Coronary artery (tissue), 2 donors: ENCODE results near the gene KCTD21.
A peak's percentile ranks its signal among the peaks of the same experiment; 100 is the strongest.

Experiments used
- DNase-seq: peaks from one replicate; pipeline ENCODE4 v3.0.0-alpha.2; 2017; ENCODE audit warnings: low spot score
- H3K27ac ChIP-seq, 2 donors: fragments of 200-600 bp; sonication (generic); one replicate each; pipeline ENCODE4 v1.5.1; 2016 to 2019
- H3K4me3 ChIP-seq: fragments of 200-600 bp; sonication (generic); 2 replicates; pipeline ENCODE4 v1.5.1; 2016; ENCODE audit warnings: mild to moderate bottlenecking, moderate library complexity
- TF ChIP-seq, protein P1 (sequence below): fragments of 200-600 bp; sonication (generic); IDR thresholded peaks from one replicate; pipeline ENCODE4 v1.5.1; 2019; ENCODE audit warnings: antibody characterized with exemption

The KCTD21 gene

DNA sequence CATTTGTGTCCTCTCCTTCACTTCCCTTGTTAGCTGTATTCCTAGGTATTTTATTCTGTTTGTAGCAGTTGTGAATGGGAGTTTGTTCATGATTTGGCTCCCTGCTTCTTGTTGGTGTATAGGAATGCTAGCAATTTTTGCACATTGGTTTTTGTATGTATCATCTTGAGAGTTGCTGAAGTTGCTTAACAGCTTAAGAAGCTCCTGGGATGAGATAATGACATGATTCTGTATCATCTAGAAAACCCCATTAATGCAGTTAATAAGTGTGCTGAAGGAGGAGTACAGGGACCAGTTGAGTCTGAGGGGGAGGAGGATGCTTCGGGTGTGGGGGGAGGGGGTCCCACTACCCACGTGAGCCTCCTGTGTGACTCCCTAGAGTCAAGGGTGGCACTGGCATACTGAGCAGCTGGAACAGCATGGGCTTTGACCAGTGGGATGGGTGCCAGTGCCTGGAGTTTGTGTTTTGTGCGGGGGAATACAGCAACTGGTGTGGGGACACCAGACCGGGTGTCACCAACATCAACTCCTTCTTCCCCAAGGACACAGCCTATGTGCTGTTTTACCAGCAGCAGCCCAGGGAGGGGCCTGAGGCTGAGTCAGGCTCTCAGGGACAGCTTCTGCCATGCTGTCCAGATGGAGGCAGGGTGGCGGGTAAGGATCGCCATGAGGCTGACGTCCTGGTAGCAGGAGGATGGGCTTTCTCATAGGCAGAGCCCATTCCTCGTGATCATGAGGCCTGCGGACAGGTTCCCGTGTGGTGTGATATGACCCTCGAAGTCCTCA, 24.4 kb upstream of the KCTD21 start:
- H3K4me3 ChIP-seq: no peak overlapping the region
- peak; percentile 71 for DNase-seq
- H3K27ac ChIP-seq: peak overlapping the region in 1 of 2 donors; percentile 47
- TF ChIP-seq, protein P1, sequence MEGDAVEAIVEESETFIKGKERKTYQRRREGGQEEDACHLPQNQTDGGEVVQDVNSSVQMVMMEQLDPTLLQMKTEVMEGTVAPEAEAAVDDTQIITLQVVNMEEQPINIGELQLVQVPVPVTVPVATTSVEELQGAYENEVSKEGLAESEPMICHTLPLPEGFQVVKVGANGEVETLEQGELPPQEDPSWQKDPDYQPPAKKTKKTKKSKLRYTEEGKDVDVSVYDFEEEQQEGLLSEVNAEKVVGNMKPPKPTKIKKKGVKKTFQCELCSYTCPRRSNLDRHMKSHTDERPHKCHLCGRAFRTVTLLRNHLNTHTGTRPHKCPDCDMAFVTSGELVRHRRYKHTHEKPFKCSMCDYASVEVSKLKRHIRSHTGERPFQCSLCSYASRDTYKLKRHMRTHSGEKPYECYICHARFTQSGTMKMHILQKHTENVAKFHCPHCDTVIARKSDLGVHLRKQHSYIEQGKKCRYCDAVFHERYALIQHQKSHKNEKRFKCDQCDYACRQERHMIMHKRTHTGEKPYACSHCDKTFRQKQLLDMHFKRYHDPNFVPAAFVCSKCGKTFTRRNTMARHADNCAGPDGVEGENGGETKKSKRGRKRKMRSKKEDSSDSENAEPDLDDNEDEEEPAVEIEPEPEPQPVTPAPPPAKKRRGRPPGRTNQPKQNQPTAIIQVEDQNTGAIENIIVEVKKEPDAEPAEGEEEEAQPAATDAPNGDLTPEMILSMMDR: no peak

- DNase-seq: no peak
- Histone ChIP-seq H3K4me3 (no peak overlapping the region), H3K27ac (no peak overlapping the region)
- TF ChIP-seq, protein P1: no peak
Observed at GRCh38 chr11:78211565-78211964, 23.1 kb upstream of the KCTD21 start.

DNA sequence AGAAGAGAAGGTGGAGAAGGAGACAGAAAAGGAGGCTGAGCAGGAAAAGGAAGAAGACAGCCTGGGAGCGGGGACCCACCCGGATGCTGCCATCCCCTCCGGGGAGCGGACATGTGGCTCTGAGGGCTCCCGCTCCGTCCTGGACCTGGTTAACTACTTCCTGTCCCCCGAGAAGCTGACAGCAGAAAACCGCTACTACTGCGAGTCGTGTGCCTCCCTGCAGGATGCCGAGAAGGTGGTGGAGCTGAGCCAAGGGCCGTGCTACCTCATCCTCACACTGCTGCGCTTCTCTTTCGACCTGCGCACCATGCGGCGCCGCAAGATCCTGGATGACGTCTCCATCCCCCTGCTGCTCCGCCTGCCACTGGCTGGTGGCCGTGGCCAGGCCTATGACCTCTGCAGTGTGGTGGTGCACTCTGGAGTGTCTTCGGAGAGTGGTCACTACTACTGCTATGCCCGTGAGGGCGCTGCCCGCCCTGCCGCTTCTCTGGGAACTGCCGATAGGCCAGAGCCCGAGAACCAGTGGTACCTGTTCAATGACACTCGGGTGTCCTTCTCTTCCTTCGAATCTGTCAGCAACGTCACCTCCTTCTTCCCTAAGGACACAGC, 21.7 kb upstream of the KCTD21 start:
- Histone ChIP-seq H3K4me3 (no peak overlapping the region), H3K27ac (no peak overlapping the region)
- TF ChIP-seq, protein P1: no peak
- no peak for DNase-seq

- TF ChIP-seq, protein P1: no peak
- DNase-seq: no peak
- no peak overlapping the region for H3K4me3 ChIP-seq
- no peak overlapping the region for H3K27ac ChIP-seq
Observed at GRCh38 chr11:78209478-78209877, 21.1 kb upstream of the KCTD21 start.

- Histone ChIP-seq H3K4me3 (no peak overlapping the region), H3K27ac (peak overlapping the region in 1 of 2 donors; percentile 0)
- TF ChIP-seq, protein P1: no peak
- DNase-seq: no peak
Observed at GRCh38 chr11:78208257-78209165, 20.1 kb upstream of the KCTD21 start.

DNA sequence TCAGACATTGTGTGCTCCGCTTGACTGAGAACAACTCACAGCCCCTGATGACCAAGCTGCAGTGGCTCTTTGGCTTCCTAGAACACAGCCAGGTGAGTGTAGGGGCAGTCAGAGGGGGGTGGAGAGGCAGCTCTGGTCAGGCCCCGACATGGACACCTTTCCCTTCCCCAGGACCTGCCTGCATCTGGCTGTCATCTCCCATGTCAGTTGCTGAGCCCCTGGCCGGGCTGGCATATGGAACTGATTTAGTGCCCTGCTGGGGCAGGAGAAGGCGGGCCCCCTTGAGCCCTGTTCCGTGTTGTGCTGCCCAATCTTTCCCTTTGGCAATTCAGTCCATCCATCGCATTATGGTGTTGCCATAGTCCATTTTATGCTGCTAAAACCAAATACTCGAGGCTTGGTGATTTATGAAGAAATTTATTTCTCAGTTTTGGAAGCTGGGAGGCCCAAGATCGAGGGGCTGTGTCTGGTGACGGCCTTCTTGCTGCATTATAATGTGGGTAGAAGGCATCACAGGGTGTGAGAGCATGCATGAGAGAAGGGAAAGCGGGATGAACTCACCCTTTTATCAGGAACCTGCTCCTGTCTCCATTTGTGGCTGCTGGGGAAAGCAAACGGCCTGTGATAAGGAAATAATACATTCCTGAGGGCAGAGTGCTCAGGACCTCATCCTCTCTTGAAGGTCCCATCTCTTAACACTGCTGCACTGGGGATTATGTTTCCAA, 19.3 kb upstream of the KCTD21 start:
- Histone ChIP-seq H3K4me3 (no peak overlapping the region), H3K27ac (peak overlapping the region in 1 of 2 donors; percentile 0)
- TF ChIP-seq, protein P1: no peak
- no peak for DNase-seq
